ENCODE data around the gene RABGAP1L.

DNA sequence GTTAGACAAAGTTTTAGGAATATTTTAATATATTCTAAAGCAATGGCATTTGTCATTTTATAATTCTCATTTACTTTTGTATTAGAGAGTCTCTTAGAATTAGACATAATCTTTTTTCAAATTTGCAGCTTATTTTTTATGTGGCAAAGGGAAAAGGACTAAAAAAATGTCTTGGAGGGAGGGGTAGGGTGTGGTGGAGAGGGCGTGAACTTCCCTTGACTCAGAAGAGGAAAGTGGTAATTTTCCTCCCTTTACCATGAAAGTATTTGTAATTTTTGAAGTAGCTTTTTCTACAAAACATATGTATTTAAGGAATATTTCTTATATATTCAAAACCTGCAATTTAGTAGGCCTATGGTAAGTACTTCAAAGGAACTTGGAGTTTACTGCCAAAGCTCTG lies 6.9 kb upstream of the RABGAP1L start:
- TF ChIP-seq, protein P1, sequence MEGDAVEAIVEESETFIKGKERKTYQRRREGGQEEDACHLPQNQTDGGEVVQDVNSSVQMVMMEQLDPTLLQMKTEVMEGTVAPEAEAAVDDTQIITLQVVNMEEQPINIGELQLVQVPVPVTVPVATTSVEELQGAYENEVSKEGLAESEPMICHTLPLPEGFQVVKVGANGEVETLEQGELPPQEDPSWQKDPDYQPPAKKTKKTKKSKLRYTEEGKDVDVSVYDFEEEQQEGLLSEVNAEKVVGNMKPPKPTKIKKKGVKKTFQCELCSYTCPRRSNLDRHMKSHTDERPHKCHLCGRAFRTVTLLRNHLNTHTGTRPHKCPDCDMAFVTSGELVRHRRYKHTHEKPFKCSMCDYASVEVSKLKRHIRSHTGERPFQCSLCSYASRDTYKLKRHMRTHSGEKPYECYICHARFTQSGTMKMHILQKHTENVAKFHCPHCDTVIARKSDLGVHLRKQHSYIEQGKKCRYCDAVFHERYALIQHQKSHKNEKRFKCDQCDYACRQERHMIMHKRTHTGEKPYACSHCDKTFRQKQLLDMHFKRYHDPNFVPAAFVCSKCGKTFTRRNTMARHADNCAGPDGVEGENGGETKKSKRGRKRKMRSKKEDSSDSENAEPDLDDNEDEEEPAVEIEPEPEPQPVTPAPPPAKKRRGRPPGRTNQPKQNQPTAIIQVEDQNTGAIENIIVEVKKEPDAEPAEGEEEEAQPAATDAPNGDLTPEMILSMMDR (IDR thresholded peaks at IDR 0.05; ENCODE audit: insufficient read depth, low read length, poor library complexity, severe bottlenecking): no peak
- no peak for TF ChIP-seq EZH2phosphoT487 (conservative IDR thresholded peaks at IDR 0.05; ENCODE audit: low read length)
